Cardiac fibroblast (primary cell): ENCODE measurements around the gene USP36.

Experiments used
- DNase-seq, 2 donors: peaks; one replicate each; pipeline versions ENCODE4 v3.0.0 to v3.0.0-alpha.2; 2010; ENCODE audit warnings: low read depth in 2 of 2
- H3K4me3 ChIP-seq, 2 donors: replicated peaks in 1 of 2; 1 replicate in 1 of 2; 2 replicates in 1 of 2; pipeline ENCODE4 v1.5.1; 2011; ENCODE audit warnings: low read depth in 2 of 2, low read length in 2 of 2, mild to moderate bottlenecking in 2 of 2, moderate library complexity in 1 of 2
- CTCF ChIP-seq: IDR thresholded peaks from one replicate; pipeline ENCODE4 v1.5.1; 2011; ENCODE audit warnings: low read depth, mild to moderate bottlenecking, low read length, inconsistent platforms

The USP36 gene

GRCh38 chr17:78796517-78796900 lies 44.1 kb downstream of the USP36 start:
- H3K4me3 ChIP-seq: no peak overlapping the region
- no peak for DNase-seq
- TF ChIP-seq CTCF: no peak

- no peak overlapping the region for H3K4me3 ChIP-seq
- TF ChIP-seq CTCF: no peak
- no peak for DNase-seq
Observed at GRCh38 chr17:78795861-78796516, 44.6 kb downstream of the USP36 start.

- no peak overlapping the region for H3K4me3 ChIP-seq
- no peak for TF ChIP-seq CTCF
Observed at GRCh38 chr17:78794864-78795640, 45.6 kb downstream of the USP36 start.

GRCh38 chr17:78794399-78794798 lies 46.2 kb downstream of the USP36 start:
- DNase-seq: no peak
- no peak for TF ChIP-seq CTCF
- no peak overlapping the region for H3K4me3 ChIP-seq

More at GRCh38 chr17:78794864-78795640, 45.6 kb downstream of the USP36 start:
- no peak for DNase-seq

GRCh38 chr17:78793968-78794367 lies 46.6 kb downstream of the USP36 start:
- H3K4me3 ChIP-seq: no peak overlapping the region
- TF ChIP-seq CTCF: no peak
- no peak for DNase-seq

GRCh38 chr17:78793415-78793814 lies 47.2 kb downstream of the USP36 start:
- no peak for TF ChIP-seq CTCF
- no peak overlapping the region for H3K4me3 ChIP-seq
- DNase-seq: no peak
